Stimulated activated naive CD8-positive, alpha-beta T cell treated with anti-CD3 and anti-CD28 coated beads, Interleukin-15, Interleukin-2, amounts not matched to agents 100 U/mL and 50 U/mL, for 24 hours (primary cell): Measurements from ENCODE around the gene NUP93.
"Not testable (repeated sequence)": the region's sequence is repeated elsewhere in the genome, so short reads cannot be mapped to it uniquely, and the experiment has no call there.

Source experiments
- ATAC-seq: fragments of 150-1000 bp; cut with Tn5 transposase; one replicate; pipeline ENCODE4 v1.10.0; 2021
- DNase-seq: peaks from one replicate; pipeline ENCODE4 v3.0.0; 2021

Gene NUP93

DNA sequence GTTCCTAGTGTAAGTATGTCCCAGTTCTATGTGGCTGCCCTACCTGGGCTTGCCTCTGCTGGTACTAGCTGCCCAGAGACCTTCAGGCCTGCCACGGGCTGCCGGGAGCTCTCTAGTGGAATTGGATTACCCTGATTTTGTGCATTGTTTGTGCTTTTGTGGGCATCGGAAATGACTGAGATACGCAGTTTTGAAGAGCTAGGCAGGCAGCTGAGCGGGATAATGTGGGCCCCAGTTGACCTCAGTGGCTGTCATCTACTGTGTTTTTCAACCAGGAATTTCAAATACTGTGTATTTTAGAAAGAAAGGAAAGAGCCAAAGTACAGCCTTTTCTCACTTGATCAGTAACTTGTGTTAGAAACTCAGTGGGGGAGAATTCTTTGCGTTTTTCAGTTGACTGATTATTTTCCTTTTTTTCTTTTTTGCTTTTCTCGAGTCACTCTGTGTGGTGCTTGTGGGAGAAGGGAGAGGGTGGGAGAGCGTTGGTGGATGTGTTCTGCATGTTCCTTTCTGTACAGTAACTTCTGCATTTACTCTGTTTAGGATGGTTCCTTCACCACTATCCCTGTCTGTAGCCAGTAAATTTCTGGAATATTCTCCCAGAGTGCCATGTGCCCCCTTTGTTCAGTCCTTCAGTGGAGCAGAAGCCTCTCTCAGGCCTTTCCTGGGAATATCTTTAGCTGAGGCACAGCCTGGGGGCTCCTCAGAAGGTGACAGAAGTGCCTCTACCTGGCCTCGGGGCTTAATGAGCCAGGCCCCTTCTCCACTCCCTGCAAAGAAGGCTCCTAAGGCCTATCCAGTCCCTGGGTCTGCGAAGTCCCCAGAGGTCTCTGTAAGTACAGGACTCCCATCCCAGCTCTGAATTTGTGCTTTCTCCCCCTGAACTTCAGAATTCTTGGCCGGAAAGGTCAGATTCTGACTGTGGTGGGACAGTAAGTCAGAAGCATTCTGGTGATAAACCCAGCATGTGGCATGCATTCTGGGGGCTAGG, 120.1 kb downstream of the NUP93 start:
- ATAC-seq (no peak), DNase-seq (no peak)

DNA sequence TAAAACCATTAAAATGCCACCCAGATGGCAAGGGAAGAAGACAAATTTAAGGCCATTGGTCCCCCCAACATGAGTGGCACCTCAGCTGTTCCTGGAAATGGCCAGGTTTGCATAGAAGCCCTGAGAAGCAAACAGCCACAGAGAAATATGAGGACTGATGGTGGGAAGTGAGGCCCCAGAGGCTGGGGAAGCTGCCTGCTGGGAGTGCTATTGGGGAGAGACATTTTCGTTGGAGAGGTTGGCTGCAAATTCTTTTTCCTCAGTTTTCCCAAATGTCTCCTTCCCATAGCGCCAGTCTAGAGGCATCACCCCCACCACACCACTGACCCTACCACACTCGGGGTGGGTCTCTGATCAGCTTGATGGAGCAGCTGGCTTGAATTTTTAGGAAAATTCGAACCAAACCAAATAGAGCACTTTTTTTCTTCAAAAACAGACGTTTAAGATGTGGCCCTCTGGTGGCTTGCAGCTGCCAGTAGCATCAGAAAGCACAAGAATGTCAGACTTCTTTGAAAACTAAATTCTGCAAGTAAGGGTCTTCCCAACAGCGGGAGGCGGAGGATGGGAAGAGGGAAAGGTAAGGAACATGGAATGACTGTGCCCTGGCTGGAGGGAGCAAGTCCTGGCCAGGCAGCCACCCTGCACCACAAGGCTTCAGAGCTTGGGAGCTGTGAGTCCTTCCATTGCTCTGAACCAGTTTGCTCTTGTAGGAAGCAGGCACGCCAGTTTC, 121.9 kb downstream of the NUP93 start:
- ATAC-seq (no peak), DNase-seq (no peak)

DNA sequence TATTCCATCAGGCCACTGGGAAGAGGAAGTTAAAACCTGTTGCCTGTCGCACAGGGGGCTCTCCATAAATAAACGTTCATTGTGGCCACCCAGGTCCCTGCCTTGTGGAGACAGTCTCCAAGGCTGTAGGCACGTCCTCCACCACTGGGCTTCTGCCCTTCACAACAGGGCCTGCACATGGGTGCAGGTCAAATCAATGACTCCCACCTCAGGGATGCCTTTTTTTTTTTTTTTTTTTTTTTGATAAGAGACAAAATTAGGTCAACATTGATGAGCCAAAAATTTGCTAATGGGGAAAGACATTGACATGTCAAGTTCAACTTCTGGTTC, 122.4 kb downstream of the NUP93 start:
- ATAC-seq (no peak), DNase-seq (no peak)

DNA sequence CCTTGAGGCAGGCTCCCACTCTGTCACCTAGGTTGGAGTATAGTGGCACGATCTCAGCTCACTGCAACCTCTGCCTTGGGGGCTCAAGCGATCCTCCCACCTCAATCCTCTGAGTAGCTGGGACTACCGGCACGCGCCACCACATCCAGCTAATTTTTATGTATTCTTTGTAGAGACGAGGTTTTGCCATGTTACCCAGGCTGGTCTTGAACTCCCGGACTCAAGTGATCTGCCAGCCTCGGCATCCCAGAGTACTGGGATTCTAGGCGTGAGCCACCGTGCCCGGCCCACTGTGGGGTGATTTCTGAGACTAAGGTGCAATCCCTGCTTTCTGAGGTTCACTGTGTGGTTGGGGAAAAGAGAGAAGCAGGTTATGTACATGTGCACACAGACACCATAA, 123.0 kb downstream of the NUP93 start:
- DNase-seq = no peak
- no peak for ATAC-seq

DNA sequence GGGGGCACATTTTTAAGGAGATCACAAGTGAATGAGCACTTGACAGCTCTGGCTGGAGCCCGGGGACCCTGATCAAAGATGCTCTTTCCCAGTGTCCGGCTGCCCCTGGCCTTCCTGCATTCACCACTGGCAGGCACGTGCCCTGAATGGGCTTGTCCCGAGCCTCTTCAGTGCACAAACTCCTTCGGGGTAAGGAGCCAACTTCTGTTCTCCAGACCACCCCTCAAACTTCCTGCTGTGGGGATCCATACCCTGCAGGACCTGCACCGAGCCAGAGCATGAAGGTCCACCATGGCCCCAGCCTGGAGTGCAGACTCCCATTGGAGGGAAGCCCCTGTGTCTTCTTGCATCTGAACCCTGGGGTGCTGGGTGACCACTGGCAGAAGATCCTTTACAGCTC, 125.3 kb downstream of the NUP93 start:
- no peak for ATAC-seq
- DNase-seq = no peak

DNA sequence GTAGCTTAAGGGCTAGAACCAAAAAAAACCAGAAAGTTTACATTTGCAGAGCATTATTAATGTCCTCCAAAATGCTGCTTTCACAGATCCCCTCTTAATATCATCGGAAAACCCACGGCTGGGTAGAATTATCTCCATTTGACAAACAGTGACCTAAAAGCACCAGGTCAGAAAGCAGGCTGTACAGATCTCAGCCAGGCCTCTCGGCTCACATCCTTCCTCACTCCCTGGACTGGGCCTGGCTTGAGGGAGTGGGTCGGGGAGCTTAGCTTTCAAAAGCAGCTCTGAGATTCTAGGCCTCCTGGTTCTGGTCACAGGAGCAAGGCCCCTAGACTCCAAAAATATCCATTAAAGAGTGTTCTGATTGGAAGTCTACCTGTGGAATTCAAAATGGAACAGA, 126.0 kb downstream of the NUP93 start:
- ATAC-seq (no peak), DNase-seq (no peak)

DNA sequence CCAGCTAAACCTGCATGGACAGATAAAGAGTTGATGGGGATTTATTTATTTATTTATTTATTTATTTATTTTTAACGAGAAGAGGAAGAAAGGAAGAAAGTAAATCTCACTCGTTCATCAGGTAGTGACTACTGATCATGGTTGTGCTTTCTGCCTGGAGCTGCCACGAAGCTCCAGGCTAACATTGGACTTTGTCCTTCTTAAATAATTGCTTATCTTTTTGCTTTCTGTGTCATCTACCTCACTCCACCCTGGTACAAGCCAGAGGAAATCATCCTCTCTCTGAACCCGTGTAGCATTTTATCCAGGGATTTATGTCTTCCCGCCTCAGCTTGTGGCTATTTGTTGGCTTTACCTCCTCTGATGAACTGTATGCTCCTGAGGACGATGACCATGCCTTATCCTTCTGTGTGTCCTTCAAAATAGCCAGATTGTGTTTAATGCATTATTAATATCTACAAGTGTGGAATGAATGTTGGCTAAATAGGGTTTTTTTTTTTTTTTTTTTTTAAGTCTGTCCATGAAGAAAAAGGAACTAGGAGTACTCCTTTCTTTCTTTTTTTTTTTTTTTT, 127.0 kb downstream of the NUP93 start:
- ATAC-seq = no peak
- no peak for DNase-seq

DNA sequence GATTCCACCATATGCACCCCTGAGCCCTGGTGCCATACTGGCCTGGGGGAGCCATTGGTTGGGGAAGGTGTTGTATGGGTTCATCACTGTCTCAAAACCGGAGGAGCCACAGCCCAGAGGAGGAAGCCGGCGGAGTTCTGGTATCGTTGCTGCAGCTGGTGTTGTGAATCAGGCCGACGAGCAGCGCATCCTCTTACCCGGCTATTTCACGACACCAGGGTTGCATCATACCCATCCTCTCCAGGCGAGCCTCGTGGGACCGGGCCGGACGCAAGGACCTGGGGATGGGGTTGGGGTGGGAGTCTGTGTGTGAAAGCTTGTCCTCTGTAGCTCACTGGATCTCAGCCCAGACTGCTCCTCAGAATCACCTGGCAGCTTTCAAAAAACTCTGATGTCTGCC, 128.4 kb downstream of the NUP93 start:
- DNase-seq (no peak), ATAC-seq (no peak)

DNA sequence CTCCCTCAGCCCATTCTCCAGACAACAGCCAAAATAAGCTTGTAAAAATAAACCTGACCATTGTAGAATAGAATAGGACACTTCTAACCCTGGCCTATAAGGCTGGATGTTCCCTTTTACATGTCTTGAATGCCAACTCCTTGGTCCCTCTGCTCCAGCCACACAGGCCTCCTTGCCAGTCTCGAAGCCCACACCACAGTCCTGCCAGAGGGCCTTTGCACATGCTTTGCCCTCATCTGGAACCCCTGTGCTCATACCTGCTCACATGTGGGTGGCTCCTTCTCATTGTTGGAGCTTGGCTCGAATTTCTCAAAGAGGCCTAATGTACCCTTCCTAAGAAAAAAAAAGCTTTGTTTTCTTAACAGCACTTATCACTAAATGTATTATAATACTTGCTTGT, 129.7 kb downstream of the NUP93 start:
- DNase-seq (no peak), ATAC-seq (no peak)

DNA sequence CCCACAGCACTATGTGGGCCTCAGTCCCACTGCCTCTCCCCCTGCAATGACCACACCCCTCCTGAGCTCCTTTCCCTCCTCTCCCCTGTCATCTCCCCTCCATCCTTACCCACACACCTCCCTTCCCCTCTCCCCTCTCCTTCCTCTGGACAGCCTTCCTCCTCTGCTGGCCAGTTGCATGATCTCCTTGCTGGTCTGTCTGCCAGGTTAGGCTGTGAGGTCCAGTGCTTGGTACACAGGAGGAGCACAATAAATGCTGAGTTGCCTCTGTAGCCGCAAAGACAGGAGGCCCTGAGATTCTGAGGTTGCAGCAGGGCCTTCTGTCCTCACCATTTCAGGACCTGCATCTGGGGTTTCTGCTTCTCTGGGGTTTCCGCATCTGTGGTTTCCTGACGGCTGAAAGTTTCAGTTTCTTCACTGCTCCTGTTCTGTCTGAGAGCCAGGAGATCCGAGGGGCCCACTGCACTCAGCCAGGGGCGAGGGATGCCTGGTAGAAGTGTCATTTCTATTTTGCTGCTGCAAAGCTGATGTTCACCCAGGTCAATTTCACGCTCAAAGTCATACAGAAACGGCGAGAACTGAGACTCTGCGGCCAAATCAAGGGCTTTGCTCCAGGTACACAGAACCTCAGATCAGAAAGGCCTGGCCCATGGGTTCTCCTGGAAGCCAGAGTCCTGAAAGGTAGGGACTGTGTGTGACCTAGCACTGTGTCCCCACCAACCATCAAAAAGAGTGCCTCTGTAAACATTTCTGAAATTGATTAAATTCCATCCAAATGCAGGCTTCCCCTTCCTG, 130.5 kb downstream of the NUP93 start:
- ATAC-seq (peak; percentile 92), DNase-seq (peak; percentile 72)

DNA sequence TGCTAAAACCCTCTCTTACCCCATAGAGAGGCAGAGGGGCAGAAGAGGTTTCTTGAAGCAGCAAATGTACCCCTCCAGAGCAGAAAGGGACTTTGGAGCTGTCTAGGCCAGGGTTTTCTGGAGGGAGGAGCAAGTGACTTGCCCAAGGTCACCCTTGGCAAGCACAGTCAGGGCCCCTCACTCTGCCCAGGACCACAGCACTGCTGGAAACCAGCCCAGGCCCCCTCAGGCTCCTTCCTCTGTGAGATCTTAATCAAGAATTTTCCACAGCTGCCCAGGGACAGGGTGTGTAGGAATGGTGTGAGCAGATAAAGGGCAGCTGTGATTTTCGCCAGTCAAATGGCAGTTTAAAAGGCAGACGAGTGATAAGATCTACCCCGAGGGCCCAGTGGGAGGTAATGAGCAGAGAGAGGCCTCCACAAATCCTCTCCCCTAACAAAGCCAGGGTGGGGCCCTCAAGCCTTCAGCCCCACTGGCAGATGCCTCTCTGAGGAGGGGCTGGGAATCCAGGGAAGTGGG, 131.2 kb downstream of the NUP93 start:
- peak; percentile 0 for ATAC-seq

DNA sequence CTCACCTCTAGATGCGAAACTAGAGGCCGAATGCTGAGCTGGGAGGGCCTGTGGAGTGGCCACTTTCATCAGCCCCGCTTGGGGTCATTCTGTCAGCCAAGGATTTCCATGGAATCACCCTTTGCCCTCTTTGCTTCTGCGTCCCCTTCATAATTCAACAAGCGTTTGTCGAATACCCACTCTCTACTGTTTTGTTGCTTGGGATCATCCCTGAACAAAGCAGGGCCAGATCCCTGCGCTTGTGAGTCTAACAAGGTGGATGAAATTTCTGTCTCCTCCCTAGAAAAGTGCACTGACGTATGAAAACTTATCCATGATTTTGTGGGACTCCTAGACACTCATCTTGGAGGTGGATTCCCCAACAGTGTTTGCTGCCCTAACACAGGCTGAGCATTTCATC, 131.8 kb downstream of the NUP93 start:
- ATAC-seq (no peak), DNase-seq (no peak)

More for the DNA sequence above, 131.2 kb downstream of the NUP93 start:
- no peak for DNase-seq

DNA sequence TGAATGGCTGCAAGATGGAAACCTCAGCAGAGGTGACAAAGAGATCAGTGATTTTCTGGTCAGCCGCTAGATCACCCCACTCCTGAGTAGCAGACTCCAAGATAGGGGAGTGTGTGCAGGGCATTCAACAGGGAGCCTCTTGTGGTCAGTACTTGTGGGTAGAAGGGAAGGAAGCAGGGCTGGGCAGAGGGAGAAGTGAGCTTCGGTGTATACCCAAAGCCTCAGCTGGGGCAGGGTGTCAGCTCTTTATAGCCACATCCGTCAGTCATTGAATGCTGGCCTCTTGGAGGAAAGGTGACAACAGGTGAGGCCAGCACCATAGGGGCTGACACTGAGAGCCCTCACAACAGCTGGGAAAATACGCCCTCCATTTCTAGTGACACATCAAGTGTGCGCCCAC, 132.8 kb downstream of the NUP93 start:
- ATAC-seq = no peak
- no peak for DNase-seq

DNA sequence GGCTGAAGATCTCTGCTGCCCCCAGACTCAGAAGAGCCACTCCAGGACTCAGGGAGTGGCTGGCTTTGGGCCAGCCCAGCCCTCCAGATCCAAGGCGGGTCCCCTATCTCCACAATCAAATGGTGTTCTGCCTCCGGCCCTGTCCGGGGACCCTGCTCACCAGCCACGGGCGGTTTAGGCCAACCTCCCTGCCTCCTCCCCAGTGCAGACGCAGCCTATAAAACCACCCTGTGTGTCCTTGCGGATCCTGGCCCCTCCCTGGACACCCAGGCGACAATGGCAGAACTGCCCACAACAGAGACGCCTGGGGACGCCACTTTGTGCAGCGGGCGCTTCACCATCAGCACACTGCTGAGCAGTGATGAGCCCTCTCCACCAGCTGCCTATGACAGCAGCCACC, 135.0 kb downstream of the NUP93 start, which contains the start of gene SLC12A3:
TSS of gene SLC12A3 (plus strand) at position 248 of the 400 bp plus-strand sequence. CDS start at position 277, 29 bp downstream.
- DNase-seq (no peak), ATAC-seq (no peak)

DNA sequence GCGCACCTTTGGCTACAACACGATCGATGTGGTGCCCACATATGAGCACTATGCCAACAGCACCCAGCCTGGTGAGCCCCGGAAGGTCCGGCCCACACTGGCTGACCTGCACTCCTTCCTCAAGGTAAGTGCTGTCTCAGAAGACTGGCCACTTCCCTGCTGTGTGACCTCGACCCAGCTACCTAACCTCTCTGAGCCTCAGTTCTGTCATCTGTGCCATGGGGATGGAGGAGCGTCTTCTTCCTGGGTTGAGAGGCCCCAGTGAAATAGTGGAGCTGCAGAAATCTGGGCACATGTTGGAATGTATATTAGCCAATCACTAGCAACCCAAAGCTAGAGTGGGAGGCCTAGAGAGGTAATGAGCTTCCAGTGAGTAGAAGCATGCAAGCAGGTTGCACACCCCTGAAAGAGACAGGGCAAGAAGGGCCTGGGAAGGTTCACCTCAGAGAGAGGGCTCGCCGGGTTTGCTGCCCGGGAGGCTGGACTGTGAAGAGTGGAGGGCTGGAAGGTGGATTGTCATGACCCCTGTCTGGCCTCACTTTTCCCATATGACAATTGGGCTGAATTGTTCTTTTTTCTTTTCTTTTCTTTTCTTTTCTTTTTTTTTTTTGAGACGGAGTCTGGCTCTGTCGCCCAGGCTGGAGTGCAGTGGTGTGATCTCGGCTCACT, 135.6 kb downstream of the NUP93 start:
- DNase-seq = no peak
- ATAC-seq = no peak

DNA sequence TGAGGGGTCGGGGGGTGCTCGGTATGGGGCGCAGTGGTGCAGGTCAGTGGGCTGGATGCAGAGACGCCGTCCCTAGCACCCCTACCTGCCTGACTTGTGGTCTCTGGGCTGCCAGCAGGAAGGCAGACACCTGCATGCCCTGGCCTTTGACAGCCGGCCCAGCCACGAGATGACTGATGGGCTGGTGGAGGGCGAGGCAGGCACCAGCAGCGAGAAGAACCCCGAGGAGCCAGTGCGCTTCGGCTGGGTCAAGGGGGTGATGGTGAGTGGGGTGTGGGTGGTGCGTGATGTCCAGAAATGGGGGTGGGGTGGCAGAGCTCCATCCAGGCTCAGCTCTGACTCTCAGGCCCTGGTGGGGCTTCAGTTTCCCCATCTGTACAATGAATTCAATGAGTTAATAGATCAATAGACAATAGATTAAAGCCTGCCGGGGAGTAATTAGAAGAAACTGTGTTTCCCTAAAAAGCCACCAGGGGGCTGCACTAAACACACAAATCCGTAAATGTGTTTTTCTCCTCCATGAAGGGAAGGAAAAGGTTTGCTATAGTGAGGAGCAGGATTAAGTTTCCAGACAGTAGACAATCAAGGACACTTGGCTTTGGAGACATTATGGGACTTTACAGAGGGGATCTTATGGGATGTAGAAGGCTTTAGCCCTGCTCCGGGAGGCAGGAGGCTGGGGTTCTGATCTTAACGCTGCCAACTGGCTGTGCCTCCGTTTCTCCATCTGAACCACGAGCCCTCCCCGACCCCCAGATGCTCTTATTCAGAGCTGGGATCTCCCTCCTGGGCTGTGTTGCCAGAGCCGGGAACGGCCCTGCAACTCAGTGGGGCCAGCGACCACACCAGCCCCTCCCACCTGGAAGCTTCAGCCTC, 137.3 kb downstream of the NUP93 start:
- DNase-seq (peak; percentile 47), ATAC-seq (no peak)

DNA sequence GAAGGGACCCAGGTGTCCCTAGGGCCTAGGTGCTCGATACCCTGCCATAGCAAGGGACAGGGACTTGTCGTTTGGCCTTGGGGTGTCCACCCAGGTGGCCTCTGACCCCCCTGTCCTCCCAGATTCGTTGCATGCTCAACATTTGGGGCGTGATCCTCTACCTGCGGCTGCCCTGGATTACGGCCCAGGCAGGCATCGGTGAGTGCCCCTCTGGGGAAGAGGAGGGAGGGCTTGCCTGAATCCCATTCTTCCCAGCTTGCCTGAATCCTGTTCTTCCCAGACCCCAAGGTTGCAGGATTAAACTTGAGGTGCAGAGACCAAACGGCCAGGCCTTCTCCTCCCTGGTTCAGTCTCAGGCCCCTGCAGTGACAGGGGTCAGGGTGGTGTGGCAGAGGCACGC, 138.2 kb downstream of the NUP93 start:
- DNase-seq = no peak
- no peak for ATAC-seq

DNA sequence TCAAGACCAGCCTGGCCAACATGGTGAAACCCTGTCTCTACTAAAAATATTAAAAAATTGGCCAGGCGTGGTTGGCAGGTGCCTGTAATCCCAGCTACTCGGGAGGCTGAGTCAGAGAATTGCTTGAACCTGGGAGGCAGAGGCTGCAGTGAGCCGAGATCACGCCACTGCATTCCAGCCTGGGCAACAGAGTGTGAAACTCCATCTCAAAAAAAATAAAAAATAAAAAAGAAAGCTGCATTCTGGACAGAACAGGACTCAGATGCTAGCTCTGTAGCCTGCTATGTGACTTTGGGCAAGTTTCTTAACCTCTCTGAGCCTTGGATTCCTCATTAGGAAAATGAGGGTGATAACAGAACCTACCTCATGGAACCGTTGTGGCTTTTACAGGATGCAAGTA, 138.8 kb downstream of the NUP93 start:
- ATAC-seq, DNase-seq: not testable (repeated sequence)

DNA sequence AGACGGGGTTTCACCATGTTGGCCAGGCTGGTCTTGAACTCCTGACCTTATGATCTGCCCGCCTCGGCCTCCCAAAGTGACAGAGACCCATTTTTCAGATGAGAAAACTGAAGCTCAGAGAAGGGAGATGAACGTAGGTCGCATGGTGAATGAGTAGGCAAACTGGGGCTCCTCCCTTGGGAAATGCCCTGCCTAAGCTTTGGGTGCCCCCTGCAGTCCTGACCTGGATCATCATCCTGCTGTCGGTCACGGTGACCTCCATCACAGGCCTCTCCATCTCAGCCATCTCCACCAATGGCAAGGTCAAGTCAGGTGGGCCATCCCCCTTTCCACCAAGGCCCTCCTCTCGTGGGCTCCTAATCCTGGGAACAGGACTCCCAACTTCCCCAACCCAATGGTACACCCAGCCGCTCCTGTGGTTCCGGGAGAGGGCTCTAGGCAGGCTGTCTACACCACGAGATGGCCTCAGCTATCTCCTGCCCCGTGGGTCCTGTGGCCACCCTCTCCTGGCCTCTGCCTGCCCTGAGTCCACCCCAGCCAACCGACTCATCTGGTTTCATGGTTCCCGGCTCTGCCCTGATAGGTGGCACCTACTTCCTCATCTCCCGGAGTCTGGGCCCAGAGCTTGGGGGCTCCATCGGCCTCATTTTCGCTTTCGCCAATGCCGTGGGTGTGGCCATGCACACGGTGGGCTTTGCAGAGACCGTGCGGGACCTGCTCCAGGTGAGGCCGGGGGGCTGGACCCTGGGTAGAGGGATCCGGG, 139.8 kb downstream of the NUP93 start:
- DNase-seq = peak; percentile 65
- peak; percentile 64 for ATAC-seq
